WI38 (cell line): ENCODE data around the gene SLCO4A1.

Source experiments
- H3K4me3 ChIP-seq: 2 replicates; pipeline ENCODE4 v1.5.1; 2011; ENCODE audit warnings: low read depth, mild to moderate bottlenecking, control low read depth, low read length
- CTCF ChIP-seq: IDR thresholded peaks from 2 replicates; pipeline ENCODE4 v1.5.1; 2012; ENCODE audit warnings: low read depth, mild to moderate bottlenecking, control low read depth, low read length

Gene SLCO4A1

DNA sequence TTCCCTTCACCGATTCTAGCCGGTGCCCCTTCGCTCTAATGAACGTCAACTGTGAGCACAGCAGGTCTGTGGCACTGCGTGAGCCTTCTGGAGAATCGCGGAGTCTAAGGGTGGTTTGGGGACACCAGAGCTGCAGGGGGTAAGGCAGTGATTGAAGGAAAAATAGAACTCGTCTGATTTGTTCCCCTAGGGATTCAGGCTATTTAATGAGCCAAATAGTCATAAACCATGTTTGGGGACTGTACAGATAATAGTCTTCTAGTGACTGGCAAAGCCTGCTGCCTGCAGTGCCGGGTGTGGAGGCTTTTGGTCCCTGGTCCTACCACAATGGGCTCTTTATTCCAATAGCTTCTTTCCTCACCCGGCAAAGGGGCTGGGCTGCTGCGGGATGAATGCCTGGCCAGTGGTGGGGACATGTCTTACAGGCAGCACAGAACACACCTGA, 55.2 kb downstream of the SLCO4A1 start:
- no peak for TF ChIP-seq CTCF
- no peak overlapping the region for H3K4me3 ChIP-seq

DNA sequence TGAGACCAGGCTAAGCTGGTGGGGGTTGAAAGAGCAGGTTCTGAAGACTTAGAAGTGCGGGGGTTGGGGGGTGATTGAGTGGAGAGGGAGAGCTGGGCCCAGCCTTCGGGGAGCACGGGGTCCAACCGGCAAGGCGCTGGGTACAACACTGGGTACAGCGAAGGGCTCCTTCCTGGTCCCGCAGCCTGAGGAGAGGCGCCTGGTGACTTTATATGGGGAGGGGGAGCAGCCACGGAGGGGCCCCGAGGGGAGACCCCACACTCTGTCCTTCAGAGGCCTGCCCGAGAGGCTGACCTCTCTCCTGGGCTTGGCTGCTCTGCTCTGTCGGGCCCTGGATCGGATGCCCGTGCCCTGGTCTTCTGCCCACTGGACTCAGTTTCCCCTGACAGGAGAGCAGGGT, 55.9 kb downstream of the SLCO4A1 start:
- H3K4me3 ChIP-seq: no peak overlapping the region
- no peak for TF ChIP-seq CTCF

DNA sequence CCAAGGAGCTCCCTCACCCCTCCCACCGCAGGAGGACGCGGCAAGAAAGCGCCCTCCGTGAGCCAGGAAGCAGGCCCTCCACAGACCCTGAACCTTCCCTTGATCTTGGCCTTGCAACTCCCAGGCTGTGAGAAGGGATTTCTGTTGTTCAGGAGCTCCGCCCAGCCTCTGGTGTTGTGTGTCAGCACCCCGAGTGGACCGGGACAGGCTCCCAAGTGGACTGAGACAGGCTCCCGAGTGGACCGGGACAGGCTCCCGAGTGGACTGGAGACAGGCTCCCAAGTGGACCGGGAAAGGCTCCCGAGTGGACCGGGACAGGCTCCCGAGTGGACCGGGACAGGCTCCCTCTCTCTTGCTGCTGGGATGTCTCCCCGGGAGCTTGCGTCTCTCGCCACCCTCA, 57.0 kb downstream of the SLCO4A1 start:
- TF ChIP-seq CTCF: no peak

DNA sequence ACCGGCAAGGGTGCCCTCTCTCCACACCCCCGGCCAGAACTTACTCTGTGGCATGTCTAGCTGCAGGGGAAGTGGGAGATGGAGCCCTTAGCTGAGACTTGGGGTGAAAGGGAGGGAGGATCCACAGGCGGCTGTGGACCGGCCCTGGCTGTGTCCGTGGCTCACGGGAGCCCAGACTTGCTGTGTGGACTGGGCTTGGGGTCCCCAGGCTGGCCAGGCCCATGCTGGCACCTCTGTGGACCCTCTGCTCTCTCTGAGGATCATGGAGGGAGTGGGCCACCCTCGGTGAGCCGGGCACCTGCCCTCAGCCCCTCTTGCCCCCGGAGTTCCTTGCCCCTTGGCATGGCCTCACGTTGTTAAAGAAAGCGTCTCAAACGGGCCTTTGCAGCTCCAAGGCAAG, 57.4 kb downstream of the SLCO4A1 start:
- H3K4me3 ChIP-seq: no peak overlapping the region

More for the DNA sequence above, 57.0 kb downstream of the SLCO4A1 start:
- H3K4me3 ChIP-seq: no peak overlapping the region

GRCh38 chr20:62700261-62700930, 58.1 kb downstream of the SLCO4A1 start:
- TF ChIP-seq CTCF: no peak
- H3K4me3 ChIP-seq: no peak overlapping the region

More for the DNA sequence above, 57.4 kb downstream of the SLCO4A1 start:
- no peak for TF ChIP-seq CTCF

DNA sequence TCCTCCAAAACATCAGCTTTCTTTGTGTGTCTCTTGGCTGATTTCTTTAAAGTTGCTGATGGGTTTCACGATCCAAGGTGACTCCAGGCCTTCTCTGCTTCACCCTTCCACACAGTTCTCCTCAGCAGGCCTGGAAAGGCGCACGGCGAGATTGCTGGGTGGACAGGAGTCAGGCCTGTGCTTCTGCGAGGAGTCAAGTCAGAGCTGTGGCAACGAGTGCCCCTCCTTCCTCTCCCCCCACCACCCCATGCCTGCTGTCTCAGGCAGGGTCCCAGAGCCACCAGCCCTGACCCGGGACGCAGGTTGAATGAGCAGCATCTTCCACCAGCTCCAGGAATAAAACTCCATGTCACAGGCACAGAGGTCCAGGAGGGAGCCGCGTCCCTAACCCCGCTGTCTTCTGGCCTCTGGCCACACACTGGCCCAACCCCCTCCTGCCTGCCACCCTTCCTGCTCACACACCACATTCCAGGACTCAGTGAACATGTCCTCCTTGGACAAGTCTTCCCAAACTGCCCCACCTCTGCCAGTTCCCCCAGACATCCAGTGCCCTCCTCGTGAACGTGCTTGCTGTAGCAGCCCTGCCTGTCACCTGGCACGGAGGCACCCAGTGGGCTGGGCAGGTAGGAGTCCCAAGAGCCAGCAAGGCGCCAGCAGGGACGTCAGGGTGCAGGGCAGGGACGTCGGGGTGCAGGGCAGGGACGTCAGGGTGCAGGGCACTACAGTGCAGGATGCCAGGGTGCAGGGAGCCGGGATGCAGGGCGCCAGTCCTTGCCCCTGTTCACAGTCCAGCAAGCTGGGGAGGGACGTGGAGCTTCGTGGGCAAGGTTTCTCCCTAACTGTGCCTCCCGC, 59.1 kb downstream of the SLCO4A1 start:
- no peak overlapping the region for H3K4me3 ChIP-seq
- no peak for TF ChIP-seq CTCF

GRCh38 chr20:62702013-62702300, 59.7 kb downstream of the SLCO4A1 start:
- no peak overlapping the region for H3K4me3 ChIP-seq
- no peak for TF ChIP-seq CTCF
